Endothelial cell of umbilical vein (primary cell): ENCODE measurements around the gene RIMKLB. TPM values are rescaled to one million over a fixed set of nuclear protein-coding genes. Genes with fewer than 3 reads are reported as not detected.
"Not testable (repeated sequence)": the region's sequence is repeated elsewhere in the genome, so short reads cannot be mapped to it uniquely, and the experiment has no call there.

ENCODE experiments used
- BruUV-seq: library from RNA; stranded (reverse); fragments of 400-500 nt; replicated peaks from 2 replicates; lab custom pipeline; 2021; lab: Mats Ljungman, UMichigan
- CTCF ChIA-PET: fragments of 300-600, 350-600 bp; sonication (Branson Sonifier 250); formaldehyde crosslinking; loops from one replicate; lab custom pipeline; 2021; ENCODE audit warnings: antibody characterized with exemption, inconsistent platforms; lab: Charles Lee
- POLR2A ChIA-PET: fragments of 300-600, 350-600 bp; sonication (Branson Sonifier 250); formaldehyde crosslinking; loops from one replicate; lab custom pipeline; 2021; ENCODE audit warnings: antibody characterized with exemption, inconsistent platforms; lab: Charles Lee
- DNase-seq: peaks from one replicate; pipeline ENCODE4 v3.0.0-alpha.2; 2011; ENCODE audit warnings: low read depth, low spot score
- FAIRE-seq: peaks from 2 replicates; lab custom pipeline; 2011; peaks lifted over from hg19 to GRCh38; lab: Jason Lieb, UNC
- H2AFZ ChIP-seq: 2 replicates; pipeline ENCODE4 v1.6.0; 2012; ENCODE audit warnings: low read depth, low read length, control low read depth, inconsistent platforms
- H3K27ac ChIP-seq: 2 replicates; pipeline ENCODE4 v1.5.1; 2011; ENCODE audit warnings: low read depth, mild to moderate bottlenecking, control low read depth, low read length, moderate library complexity; ENCODE audit not compliant: insufficient read depth
- H3K27me3 ChIP-seq, 2 experiments: 2 replicates each; pipeline versions ENCODE4 v1.6.0 to v1.6.1; 2011; ENCODE audit warnings: low read length in 2 of 2, mixed read lengths in 1 of 2; ENCODE audit not compliant: control insufficient read depth in 2 of 2, insufficient read depth in 2 of 2
- H3K36me3 ChIP-seq, 2 experiments: 2 replicates in 1 of 2; 3 replicates in 1 of 2; pipeline ENCODE4 v1.5.1; 2011; ENCODE audit warnings: low read length in 2 of 2, mild to moderate bottlenecking in 1 of 2, moderate library complexity in 1 of 2; ENCODE audit not compliant: control insufficient read depth in 2 of 2, insufficient read depth in 2 of 2; ENCODE audit errors: extremely low read depth in 1 of 2
- H3K4me1 ChIP-seq: 3 replicates; pipeline ENCODE4 v1.5.1; 2011; ENCODE audit warnings: mild to moderate bottlenecking, low read length; ENCODE audit not compliant: control insufficient read depth, insufficient read depth; ENCODE audit errors: extremely low read depth
- H3K4me2 ChIP-seq: 2 replicates; pipeline ENCODE4 v1.6.1; 2011; ENCODE audit warnings: low read length, control low read depth, mixed read lengths; ENCODE audit not compliant: insufficient read depth
- H3K4me3 ChIP-seq, 3 experiments: fragments of 200-600 bp in 1 of 3; sonication (generic), shearing (Covaris generic) in 1 of 3; replicated peaks in 1 of 3; 2 replicates each; pipeline ENCODE4 v1.5.1; 2011 to 2016; ENCODE audit warnings: control low read depth in 3 of 3, low read length in 3 of 3, mild to moderate bottlenecking in 2 of 3, inconsistent platforms in 1 of 3, low read depth in 1 of 3, moderate library complexity in 1 of 3; ENCODE audit not compliant: insufficient read depth in 1 of 3
- H3K79me2 ChIP-seq: 2 replicates; pipeline ENCODE4 v1.6.0; 2012; ENCODE audit warnings: low read length, inconsistent platforms; ENCODE audit not compliant: control insufficient read depth, insufficient read depth
- H3K9ac ChIP-seq: replicated peaks from 2 replicates; pipeline ENCODE3; 2011; ENCODE audit warnings: low read length, control low read depth; ENCODE audit not compliant: insufficient read depth; ENCODE audit errors: extremely low read depth
- H3K9me1 ChIP-seq: replicated peaks from 3 replicates; pipeline ENCODE4 v1.6.0; 2011; ENCODE audit warnings: mild to moderate bottlenecking, low read length; ENCODE audit not compliant: control insufficient read depth, insufficient read depth; ENCODE audit errors: extremely low read depth
- H3K9me3 ChIP-seq: replicated peaks from 2 replicates; pipeline ENCODE4 v1.5.1; 2012; ENCODE audit warnings: low read length, inconsistent platforms; ENCODE audit not compliant: control insufficient read depth, insufficient read depth
- H4K20me1 ChIP-seq: replicated peaks from 2 replicates; pipeline ENCODE3; 2011; ENCODE audit warnings: mild to moderate bottlenecking, low read length; ENCODE audit not compliant: control insufficient read depth, insufficient read depth; ENCODE audit errors: extremely low read depth
- dilution Hi-C: fragments of 300-500 bp; cut with MboI; formaldehyde crosslinking; loops from one replicate; pipeline ENCODE4 v1.15.0; 2019; ENCODE audit warnings: low sequenced_read_pairs; ENCODE audit not compliant: extremely low pct_ligation_motif_present
- intact Hi-C: fragments of 100-400 bp; cut with micrococcal nuclease; formaldehyde crosslinking; loops from one replicate; pipeline ENCODE4 v1.10.0; 2022
- polyA plus RNA-seq, 4 experiments: library from polyadenylated mRNA; depleted of rRNA in 3 of 4; stranded (reverse) in 3 of 4; unstranded in 1 of 4; fragments of >200 nt; gene quantifications; 2 replicates each; pipeline versions ENCODE4 v1.2.1 to v1.2.3, GENCODE V29; 2011 to 2012; ENCODE audit warnings: missing spikeins in 1 of 4
- total RNA-seq: library from RNA; stranded (reverse); gene quantifications from 2 replicates; pipeline ENCODE4 v1.2.3, GENCODE V29; 2021

The RIMKLB gene
- total and polyA plus RNA-seq, 2 donors (not counting 3 experiments of a cell fraction or from before 2014, with no cell fraction given) = 35.5 to 64.3 TPM

DNA sequence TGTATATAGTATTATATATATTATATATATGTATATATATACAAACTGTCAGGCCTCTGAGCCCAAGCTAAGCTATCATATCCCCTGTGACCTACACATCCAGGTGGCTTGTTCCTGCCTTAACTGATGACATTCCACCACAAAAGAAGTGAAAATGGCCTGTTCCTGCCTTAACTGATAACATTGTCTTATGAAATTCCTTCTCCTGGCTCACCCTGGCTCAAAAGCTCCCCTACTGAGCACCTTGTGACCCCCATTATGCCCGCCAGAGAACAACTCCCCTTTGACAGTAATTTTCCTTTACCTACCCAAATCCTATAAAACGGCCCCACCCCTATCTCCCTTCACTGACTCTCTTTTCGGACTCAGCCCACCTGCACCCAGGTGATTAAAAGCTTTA, 107.0 kb downstream of the RIMKLB start:
- H3K9me3 ChIP-seq, H3K36me3 ChIP-seq, H3K9ac ChIP-seq, H4K20me1 ChIP-seq, BruUV-seq, intact Hi-C loops, dilution Hi-C loops, H3K27me3 ChIP-seq, H3K4me3 ChIP-seq, CTCF ChIA-PET, H3K27ac ChIP-seq, H3K4me2 ChIP-seq, FAIRE-seq, H3K4me1 ChIP-seq, H3K79me2 ChIP-seq, DNase-seq, H2AFZ ChIP-seq, POLR2A ChIA-PET, H3K9me1 ChIP-seq: not testable (repeated sequence)

- H2AFZ ChIP-seq, H4K20me1 ChIP-seq, BruUV-seq, H3K79me2 ChIP-seq, H3K4me3 ChIP-seq, DNase-seq, CTCF ChIA-PET, intact Hi-C loops, FAIRE-seq, H3K4me2 ChIP-seq, H3K9ac ChIP-seq, H3K4me1 ChIP-seq, H3K27ac ChIP-seq, H3K9me3 ChIP-seq, H3K27me3 ChIP-seq, POLR2A ChIA-PET, H3K36me3 ChIP-seq, dilution Hi-C loops, H3K9me1 ChIP-seq: not testable (repeated sequence)
Observed at GRCh38 chr12:8805487-8805886, 107.7 kb downstream of the RIMKLB start.

DNA sequence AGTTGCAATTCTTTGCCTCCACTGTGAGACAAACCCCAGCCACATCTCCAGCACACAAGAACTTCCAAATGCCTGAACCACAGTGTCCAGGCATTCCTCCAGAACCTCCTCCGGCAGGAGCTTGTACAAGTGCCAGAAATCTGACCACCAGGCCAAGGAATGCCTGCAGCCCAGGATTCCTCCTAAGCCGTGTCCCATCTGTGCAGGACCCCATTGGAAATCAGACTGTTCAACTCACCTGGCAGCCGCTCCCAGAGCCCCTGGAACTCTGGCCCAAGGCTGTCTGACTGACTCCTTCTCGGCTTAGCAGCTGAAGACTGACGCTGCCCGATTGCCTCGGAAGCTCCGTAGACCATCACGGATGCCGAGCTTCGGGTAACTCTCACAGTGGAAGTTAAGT, 109.3 kb downstream of the RIMKLB start:
- DNase-seq, H3K4me2 ChIP-seq, H3K9ac ChIP-seq, H3K4me3 ChIP-seq, FAIRE-seq, H3K79me2 ChIP-seq, H3K27me3 ChIP-seq, H3K9me1 ChIP-seq, H3K27ac ChIP-seq, CTCF ChIA-PET, H4K20me1 ChIP-seq, H2AFZ ChIP-seq, POLR2A ChIA-PET, H3K36me3 ChIP-seq, BruUV-seq, H3K4me1 ChIP-seq, intact Hi-C loops, dilution Hi-C loops, H3K9me3 ChIP-seq: not testable (repeated sequence)

- H3K9ac ChIP-seq, POLR2A ChIA-PET, H3K4me2 ChIP-seq, H3K79me2 ChIP-seq, H4K20me1 ChIP-seq, H3K27ac ChIP-seq, H3K36me3 ChIP-seq, DNase-seq, intact Hi-C loops, H3K9me3 ChIP-seq, FAIRE-seq, H3K9me1 ChIP-seq, dilution Hi-C loops, BruUV-seq, H2AFZ ChIP-seq, H3K4me1 ChIP-seq, H3K27me3 ChIP-seq, H3K4me3 ChIP-seq, CTCF ChIA-PET: not testable (repeated sequence)
Observed at GRCh38 chr12:8810112-8810511, 112.3 kb downstream of the RIMKLB start.
